Astrocyte (in vitro differentiated cells and primary cell): ENCODE results near the gene SFT2D1. TPM values are rescaled to one million over a fixed set of nuclear protein-coding genes. Genes with fewer than 3 reads are reported as not detected.

Source experiments
- DNase-seq: peaks from one replicate; pipeline ENCODE4 v3.0.0-alpha.2; 2010; ENCODE audit warnings: low read depth
- FAIRE-seq: peaks from 2 replicates; lab custom pipeline; 2011; peaks lifted over from hg19 to GRCh38; lab: Jason Lieb, UNC
- H2AFZ ChIP-seq: 2 replicates; pipeline ENCODE4 v1.6.0; 2012; ENCODE audit warnings: low read depth, low read length, inconsistent platforms
- H3K27ac ChIP-seq: 2 replicates; pipeline ENCODE4 v1.5.1; 2011; ENCODE audit warnings: low read depth, low read length, inconsistent platforms
- H3K27me3 ChIP-seq: 2 replicates; pipeline ENCODE4 v1.6.0; 2011; ENCODE audit warnings: low read length, inconsistent platforms; ENCODE audit not compliant: insufficient read depth
- H3K36me3 ChIP-seq: 2 replicates; pipeline ENCODE4 v1.5.1; 2011; ENCODE audit warnings: low read length, inconsistent platforms; ENCODE audit not compliant: insufficient read depth
- H3K4me1 ChIP-seq: 2 replicates; pipeline ENCODE4 v1.5.1; 2011; ENCODE audit warnings: low read length, inconsistent platforms; ENCODE audit not compliant: insufficient read depth
- H3K4me2 ChIP-seq: 2 replicates; pipeline ENCODE4 v1.6.0; 2012; ENCODE audit warnings: low read length, inconsistent platforms
- H3K4me3 ChIP-seq: 2 replicates; pipeline ENCODE4 v1.5.1; 2011; ENCODE audit warnings: low read depth, mild to moderate bottlenecking, low read length, inconsistent platforms; ENCODE audit not compliant: insufficient read depth
- H3K79me2 ChIP-seq: 2 replicates; pipeline ENCODE4 v1.6.0; 2012; ENCODE audit warnings: mild to moderate bottlenecking, low read length, inconsistent platforms; ENCODE audit not compliant: insufficient read depth
- H3K9ac ChIP-seq: 2 replicates; pipeline ENCODE4 v1.6.0; 2012; ENCODE audit warnings: mild to moderate bottlenecking, low read length, inconsistent platforms
- H3K9me3 ChIP-seq: 2 replicates; pipeline ENCODE4 v1.5.1; 2012; ENCODE audit warnings: low read depth, mild to moderate bottlenecking, low read length, inconsistent platforms; ENCODE audit not compliant: insufficient read depth
- H4K20me1 ChIP-seq: 2 replicates; pipeline ENCODE4 v1.6.0; 2012; ENCODE audit warnings: low read length, inconsistent platforms; ENCODE audit not compliant: insufficient read depth
- H3K27ac Mint-ChIP-seq: one replicate; pipeline ENCODE4 v1.8.0; 2021; ENCODE audit warnings: mild to moderate bottlenecking, mixed read lengths; ENCODE audit not compliant: unreplicated experiment
- H3K27me3 Mint-ChIP-seq: one replicate; pipeline ENCODE4 v1.8.0; 2021; ENCODE audit warnings: low read depth, mixed read lengths; ENCODE audit not compliant: unreplicated experiment
- H3K36me3 Mint-ChIP-seq: one replicate; pipeline ENCODE4 v1.8.0; 2021; ENCODE audit warnings: low read depth, mixed read lengths; ENCODE audit not compliant: unreplicated experiment
- H3K4me1 Mint-ChIP-seq: one replicate; pipeline ENCODE4 v1.8.0; 2021; ENCODE audit warnings: low read depth, mixed read lengths; ENCODE audit not compliant: unreplicated experiment
- H3K4me3 Mint-ChIP-seq: one replicate; pipeline ENCODE4 v1.8.0; 2021; ENCODE audit warnings: mild to moderate bottlenecking, moderate library complexity, mixed read lengths; ENCODE audit not compliant: unreplicated experiment
- H3K9me3 Mint-ChIP-seq: one replicate; pipeline ENCODE4 v1.8.0; 2021; ENCODE audit warnings: mild to moderate bottlenecking, mixed read lengths; ENCODE audit not compliant: unreplicated experiment
- EZH2 ChIP-seq: IDR thresholded peaks from 2 replicates; pipeline ENCODE4 v1.6.1; 2012; ENCODE audit warnings: mild to moderate bottlenecking, low read length, inconsistent platforms; ENCODE audit not compliant: insufficient read depth
- total RNA-seq: library from RNA; stranded (reverse); gene quantifications from 2 replicates; pipeline ENCODE4 v1.2.1, GENCODE V29; 2021
- TF ChIP-seq, protein P1 (sequence below): IDR thresholded peaks from 2 replicates; pipeline ENCODE4 v1.5.1; 2011; ENCODE audit warnings: low read depth, mild to moderate bottlenecking, inconsistent platforms, low read length, moderate library complexity; ENCODE audit not compliant: insufficient read depth

SFT2D1 gene
- total RNA-seq, 1 donor from 2014 or later, result 63.9 TPM

DNA sequence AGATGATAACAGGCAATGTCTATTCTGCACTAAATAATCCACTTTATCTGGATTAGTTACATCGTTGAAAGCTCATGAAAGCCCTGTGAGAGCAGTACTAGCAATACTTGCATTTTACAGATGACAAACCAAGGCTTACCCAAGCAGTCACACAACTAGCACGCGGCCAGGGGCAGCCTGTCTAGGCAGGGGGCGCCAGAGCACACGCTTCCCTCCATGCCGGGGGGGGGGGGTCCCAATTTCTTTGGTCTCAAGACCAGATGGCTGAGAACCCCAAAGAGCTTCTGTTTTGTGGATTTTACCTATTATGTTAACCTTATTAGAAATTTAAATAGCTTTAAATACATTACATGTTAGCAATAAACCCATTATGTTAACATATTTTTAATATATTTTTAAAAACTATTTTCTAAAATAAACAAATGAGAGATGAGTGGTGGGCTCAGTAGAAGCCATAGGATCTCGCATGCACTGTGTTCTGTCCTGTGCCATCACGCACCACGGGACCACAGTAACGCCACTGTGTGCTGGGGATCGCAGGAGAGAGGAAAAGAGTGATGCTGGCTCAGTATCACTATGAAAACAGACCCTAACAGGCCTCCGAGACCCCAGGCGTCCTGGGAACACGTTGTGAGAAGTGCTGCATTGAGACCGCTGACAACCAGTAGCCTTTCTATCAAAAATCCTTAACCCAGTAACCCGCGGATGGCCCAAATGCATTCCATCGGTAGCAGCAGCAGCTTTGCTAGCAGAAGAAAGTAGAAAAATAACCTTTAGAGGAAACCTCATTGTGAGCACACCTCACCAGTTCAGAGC is 28.9 kb downstream of the SFT2D1 start:
- peaks cover 15% of the 10 kb centered on the region for H3K27me3 ChIP-seq
- Mint-ChIP-seq H3K27ac (no peak overlapping the region), H3K27me3 (peaks cover 24% of the 10 kb centered on the region), H3K36me3 (peaks cover 5% of the 10 kb centered on the region), H3K4me3 (no peak overlapping the region), H3K9me3 (no peaks in the 10 kb centered on the region), H3K4me1 (peaks cover 3% of the 10 kb centered on the region)
- H3K36me3 ChIP-seq, result no peaks in the 10 kb centered on the region
- no peaks in the 10 kb centered on the region for H3K79me2 ChIP-seq
- H3K9ac ChIP-seq, result no peak overlapping the region
- no peaks in the 10 kb centered on the region for H3K9me3 ChIP-seq
- peaks cover under 1% of the 10 kb centered on the region for H3K4me1 ChIP-seq
- no peak overlapping the region for H3K27ac ChIP-seq
- DNase-seq (peak; percentile 11), FAIRE-seq (no peak)
- TF ChIP-seq, protein P1, sequence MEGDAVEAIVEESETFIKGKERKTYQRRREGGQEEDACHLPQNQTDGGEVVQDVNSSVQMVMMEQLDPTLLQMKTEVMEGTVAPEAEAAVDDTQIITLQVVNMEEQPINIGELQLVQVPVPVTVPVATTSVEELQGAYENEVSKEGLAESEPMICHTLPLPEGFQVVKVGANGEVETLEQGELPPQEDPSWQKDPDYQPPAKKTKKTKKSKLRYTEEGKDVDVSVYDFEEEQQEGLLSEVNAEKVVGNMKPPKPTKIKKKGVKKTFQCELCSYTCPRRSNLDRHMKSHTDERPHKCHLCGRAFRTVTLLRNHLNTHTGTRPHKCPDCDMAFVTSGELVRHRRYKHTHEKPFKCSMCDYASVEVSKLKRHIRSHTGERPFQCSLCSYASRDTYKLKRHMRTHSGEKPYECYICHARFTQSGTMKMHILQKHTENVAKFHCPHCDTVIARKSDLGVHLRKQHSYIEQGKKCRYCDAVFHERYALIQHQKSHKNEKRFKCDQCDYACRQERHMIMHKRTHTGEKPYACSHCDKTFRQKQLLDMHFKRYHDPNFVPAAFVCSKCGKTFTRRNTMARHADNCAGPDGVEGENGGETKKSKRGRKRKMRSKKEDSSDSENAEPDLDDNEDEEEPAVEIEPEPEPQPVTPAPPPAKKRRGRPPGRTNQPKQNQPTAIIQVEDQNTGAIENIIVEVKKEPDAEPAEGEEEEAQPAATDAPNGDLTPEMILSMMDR, result peak; percentile 30
- TF ChIP-seq EZH2, result no peak
- H3K4me2 ChIP-seq, result no peak overlapping the region
- H3K4me3 ChIP-seq, result no peak overlapping the region
- peaks cover 1% of the 10 kb centered on the region for H4K20me1 ChIP-seq
- H2AFZ ChIP-seq, result no peak overlapping the region

GRCh38 chr6:166312832-166313231 is 29.5 kb downstream of the SFT2D1 start:
- Histone ChIP-seq H3K4me1 (peaks cover 2% of the 10 kb centered on the region), H3K9ac (no peak overlapping the region), H3K27me3 (peaks cover 18% of the 10 kb centered on the region), H3K4me3 (no peak overlapping the region), H3K79me2 (no peaks in the 10 kb centered on the region), H4K20me1 (no peaks in the 10 kb centered on the region), H3K9me3 (no peaks in the 10 kb centered on the region), H2AFZ (no peak overlapping the region), H3K4me2 (no peak overlapping the region), H3K27ac (no peak overlapping the region), H3K36me3 (no peaks in the 10 kb centered on the region)
- TF ChIP-seq, protein P1, result no peak
- TF ChIP-seq EZH2, result no peak
- DNase-seq (no peak), FAIRE-seq (no peak)
- Mint-ChIP-seq H3K27me3 (peaks cover 24% of the 10 kb centered on the region), H3K27ac (no peak overlapping the region), H3K4me3 (no peak overlapping the region), H3K36me3 (peaks cover 5% of the 10 kb centered on the region), H3K9me3 (no peaks in the 10 kb centered on the region), H3K4me1 (no peaks in the 10 kb centered on the region)

GRCh38 chr6:166310634-166311033 is 31.7 kb downstream of the SFT2D1 start:
- no peaks in the 10 kb centered on the region for H3K9me3 ChIP-seq
- no peaks in the 10 kb centered on the region for H4K20me1 ChIP-seq
- FAIRE-seq (no peak), DNase-seq (no peak)
- H3K27me3 Mint-ChIP-seq, result peaks cover 32% of the 10 kb centered on the region
- H2AFZ ChIP-seq, result no peak overlapping the region
- no peak overlapping the region for H3K27ac ChIP-seq
- H3K79me2 ChIP-seq, result no peaks in the 10 kb centered on the region
- H3K4me2 ChIP-seq, result no peak overlapping the region
- peaks cover 36% of the 10 kb centered on the region for H3K27me3 ChIP-seq
- no peaks in the 10 kb centered on the region for H3K4me1 Mint-ChIP-seq
- H3K9ac ChIP-seq, result no peak overlapping the region
- H3K9me3 Mint-ChIP-seq, result no peaks in the 10 kb centered on the region
- no peak overlapping the region for H3K4me3 Mint-ChIP-seq
- no peaks in the 10 kb centered on the region for H3K36me3 Mint-ChIP-seq
- no peak for TF ChIP-seq EZH2
- TF ChIP-seq, protein P1, result no peak
- no peak overlapping the region for H3K4me3 ChIP-seq
- no peaks in the 10 kb centered on the region for H3K36me3 ChIP-seq
- H3K4me1 ChIP-seq, result peaks cover 7% of the 10 kb centered on the region
- no peak overlapping the region for H3K27ac Mint-ChIP-seq
